Smooth muscle cell (in vitro differentiated cells): Measurements from ENCODE around the gene ABL2. TPM values are rescaled to one million over a fixed set of nuclear protein-coding genes. Genes with fewer than 3 reads are reported as not detected.
A peak's percentile ranks its signal among the peaks of the same experiment; 100 is the strongest.

Experiments used
- DNase-seq: peaks from one replicate; lab custom pipeline; 2025; ENCODE audit not compliant: unreplicated experiment; lab: John Stamatoyannopoulos, UW
- H2AFZ ChIP-seq: fragments of 200-600 bp; sonication (generic); 2 replicates; pipeline ENCODE4 v1.6.0; 2016; ENCODE audit warnings: antibody characterized with exemption, low read depth, mild to moderate bottlenecking
- H3F3A ChIP-seq: fragments of 200-600 bp; sonication (generic); 2 replicates; pipeline ENCODE4 v1.6.0; 2017; ENCODE audit warnings: antibody characterized with exemption, low read depth
- H3K27ac ChIP-seq: fragments of 200-600 bp; sonication (generic); 2 replicates; pipeline ENCODE4 v1.5.1; 2016; ENCODE audit warnings: low read depth, mild to moderate bottlenecking
- H3K27me3 ChIP-seq: fragments of 200-600 bp; sonication (generic); 2 replicates; pipeline ENCODE4 v1.6.1; 2016; ENCODE audit warnings: low read depth, mild to moderate bottlenecking
- H3K36me3 ChIP-seq: fragments of 200-600 bp; sonication (generic); 2 replicates; pipeline ENCODE4 v1.5.1; 2016; ENCODE audit warnings: low read depth
- H3K4me1 ChIP-seq: fragments of 200-600 bp; sonication (generic); 2 replicates; pipeline ENCODE4 v1.5.1; 2016; ENCODE audit warnings: low read depth
- H3K4me2 ChIP-seq: fragments of 200-600 bp; sonication (generic); 2 replicates; pipeline ENCODE4 v1.6.0; 2016; ENCODE audit warnings: mild to moderate bottlenecking
- H3K4me3 ChIP-seq: fragments of 200-600 bp; sonication (generic); 2 replicates; pipeline ENCODE4 v1.5.1; 2016; ENCODE audit warnings: mild to moderate bottlenecking
- H3K79me2 ChIP-seq: fragments of 200-600 bp; sonication (generic); 2 replicates; pipeline ENCODE4 v1.6.0; 2016; ENCODE audit warnings: low read depth, mild to moderate bottlenecking
- H3K9ac ChIP-seq: fragments of 200-600 bp; sonication (generic); 2 replicates; pipeline ENCODE4 v1.6.0; 2016; ENCODE audit warnings: low read depth
- H3K9me3 ChIP-seq: fragments of 200-600 bp; sonication (generic); replicated peaks from 2 replicates; pipeline ENCODE4 v1.5.1; 2016; ENCODE audit warnings: low read depth
- H4K20me1 ChIP-seq: fragments of 200-600 bp; sonication (generic); 2 replicates; pipeline ENCODE4 v1.6.0; 2016; ENCODE audit warnings: low read depth
- CTCF ChIP-seq: fragments of 200-600 bp; sonication (generic); IDR thresholded peaks from 2 replicates; pipeline ENCODE4 v1.5.1; 2017; ENCODE audit warnings: borderline replicate concordance, mild to moderate bottlenecking, antibody characterized with exemption; ENCODE audit not compliant: insufficient read depth, poor library complexity, severe bottlenecking
- WGBS: methylation state at CpG from one replicate; pipeline ENCODE4 v1.1.7; 2016; ENCODE audit warnings: low lambda C conversion rate; 5-methylcytosine and 5-hydroxymethylcytosine counted together
- polyA plus RNA-seq: library from polyadenylated mRNA; unstranded; fragments of >200 nt; fragmentation: Nextera tagmentation; extraction: Ambion mirVana; gene quantifications from 2 replicates; pipeline ENCODE4 v1.2.1, GENCODE V29; 2016
- total RNA-seq: library from RNA; depleted of rRNA; stranded (reverse); fragments of >200 nt; gene quantifications from 2 replicates; pipeline ENCODE4 v1.2.3, GENCODE V29; 2014

Gene ABL2
- total and polyA plus RNA-seq, 2 experiments from 2014 or later = 16.5 to 56.5 TPM

GRCh38 chr1:179126338-179127060 lies 103.0 kb downstream of the ABL2 start:
- Histone ChIP-seq H3K36me3 (peaks cover 5% of the 10 kb centered on the region), H3K27ac (peak overlapping the region; percentile 54), H3K9ac (no peak overlapping the region)

GRCh38 chr1:179124873-179125272 lies 104.6 kb downstream of the ABL2 start:
- Histone ChIP-seq H3K27me3 (no peaks in the 10 kb centered on the region), H3K27ac (peak overlapping the region; percentile 59), H3K4me3 (no peak overlapping the region), H3K36me3 (peaks cover 7% of the 10 kb centered on the region), H3K79me2 (peaks cover 28% of the 10 kb centered on the region), H3K4me1 (no peaks in the 10 kb centered on the region), H3K4me2 (peak overlapping the region; percentile 27), H4K20me1 (peaks cover 36% of the 10 kb centered on the region), H2AFZ (no peak overlapping the region), H3K9me3 (no peaks in the 10 kb centered on the region), H3F3A (peaks cover 3% of the 10 kb centered on the region), H3K9ac (no peak overlapping the region)
- TF ChIP-seq CTCF = no peak
- DNase-seq = no peak
- WGBS = 96% methylated on average over 1 of the region's 1 CpG

More at GRCh38 chr1:179126338-179127060, 103.0 kb downstream of the ABL2 start:
- peaks cover 29% of the 10 kb centered on the region for H3K79me2 ChIP-seq
- peaks cover 48% of the 10 kb centered on the region for H4K20me1 ChIP-seq
- WGBS = 95% methylated on average over 8 of the region's 8 CpGs
- H3K4me1 ChIP-seq = no peaks in the 10 kb centered on the region
- DNase-seq = no peak
- peaks cover 3% of the 10 kb centered on the region for H3F3A ChIP-seq
- no peaks in the 10 kb centered on the region for H3K27me3 ChIP-seq
- H3K9me3 ChIP-seq = no peaks in the 10 kb centered on the region
- H3K4me2 ChIP-seq = peak overlapping the region; percentile 48
- no peak overlapping the region for H2AFZ ChIP-seq
- TF ChIP-seq CTCF = no peak
- no peak overlapping the region for H3K4me3 ChIP-seq

- Histone ChIP-seq H3K79me2 (peaks cover 17% of the 10 kb centered on the region), H3K4me3 (no peak overlapping the region), H3K4me2 (no peak overlapping the region), H3K36me3 (peaks cover 36% of the 10 kb centered on the region), H3K9ac (no peak overlapping the region), H3F3A (peaks cover 3% of the 10 kb centered on the region), H3K4me1 (no peaks in the 10 kb centered on the region), H3K27ac (no peak overlapping the region), H3K9me3 (no peaks in the 10 kb centered on the region), H4K20me1 (peaks cover 24% of the 10 kb centered on the region), H2AFZ (no peak overlapping the region), H3K27me3 (no peaks in the 10 kb centered on the region)
- WGBS = 88% methylated on average over 7 of the region's 7 CpGs
- DNase-seq = no peak
- peak; percentile 49 for TF ChIP-seq CTCF
These were observed 108.1 kb downstream of the ABL2 start for GRCh38 chr1:179121159-179121938.
